Stimulated activated naive CD4-positive, alpha-beta T cell (primary cell): ENCODE results near the gene MINDY4B.

ENCODE experiments used
- DNase-seq, 6 experiments: peaks; one replicate each; lab custom pipeline; 2025; lab: John Stamatoyannopoulos, UW

MINDY4B gene

DNA sequence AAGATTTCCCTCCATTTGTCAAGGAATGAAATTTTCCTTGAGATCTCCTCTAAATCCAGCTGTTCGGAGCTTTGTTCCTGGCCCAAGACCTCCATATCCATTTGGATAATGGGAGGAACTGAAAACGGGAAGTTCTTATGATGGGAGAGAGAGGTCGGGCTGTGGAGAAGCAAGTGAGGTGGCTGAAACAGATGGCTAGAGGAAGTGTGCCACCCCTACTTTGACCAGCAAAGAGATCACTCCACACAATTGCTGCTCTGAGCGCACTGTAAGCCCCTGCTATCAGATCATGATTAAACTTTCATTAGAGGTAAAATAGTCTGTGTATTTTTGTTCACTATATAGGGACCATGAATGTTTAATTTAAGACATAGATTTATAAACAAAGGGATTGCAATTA lies at the start of gene MINDY4B:
Gene MINDY4B (minus strand): TSS at position 101 of the 400 bp plus-strand sequence. CDS start 0 bp downstream, at position 101.
- DNase-seq: no peak

GRCh38 chr3:150951923-150952322 lies 46.7 kb upstream of the MINDY4B start:
- no peak for DNase-seq

DNA sequence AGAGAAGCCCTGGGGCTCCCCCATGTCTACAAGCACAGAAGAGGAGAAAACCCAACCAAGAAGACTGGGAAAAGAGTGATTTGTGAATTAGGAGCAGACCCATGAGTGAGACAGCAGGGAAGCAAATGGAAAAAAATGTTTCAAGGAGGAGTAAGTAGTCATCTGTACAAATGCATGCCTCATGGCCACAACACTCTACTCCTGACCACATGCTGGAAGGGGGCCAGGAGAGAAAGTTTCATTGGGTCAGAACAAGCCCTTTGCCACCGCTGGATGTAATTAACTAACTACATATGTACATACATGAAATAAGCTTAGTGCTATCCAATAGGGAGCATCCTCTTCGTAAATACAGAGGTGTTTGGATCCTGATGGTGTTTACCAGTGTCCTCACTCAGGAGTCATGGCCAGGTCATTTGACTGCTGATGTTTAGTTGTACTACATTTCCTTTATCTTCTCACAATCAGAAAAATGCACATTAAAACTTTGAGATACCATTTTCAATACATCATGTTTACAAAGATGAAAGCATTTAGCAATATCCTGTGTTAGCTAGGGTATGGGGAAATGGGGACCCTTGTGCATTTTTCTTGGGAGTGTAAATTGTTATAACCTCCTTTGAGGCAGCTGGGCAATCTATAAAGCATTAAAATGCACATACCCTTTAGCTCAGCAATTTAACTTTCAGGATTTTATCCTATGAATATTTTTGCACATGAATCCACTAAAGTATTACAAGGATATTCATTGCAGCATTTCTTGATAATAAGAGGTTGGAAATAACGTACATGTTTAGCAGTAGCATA lies 40.2 kb upstream of the MINDY4B start:
- no peak for DNase-seq

GRCh38 chr3:150942221-150942620 lies 37.0 kb upstream of the MINDY4B start:
- DNase-seq: no peak

DNA sequence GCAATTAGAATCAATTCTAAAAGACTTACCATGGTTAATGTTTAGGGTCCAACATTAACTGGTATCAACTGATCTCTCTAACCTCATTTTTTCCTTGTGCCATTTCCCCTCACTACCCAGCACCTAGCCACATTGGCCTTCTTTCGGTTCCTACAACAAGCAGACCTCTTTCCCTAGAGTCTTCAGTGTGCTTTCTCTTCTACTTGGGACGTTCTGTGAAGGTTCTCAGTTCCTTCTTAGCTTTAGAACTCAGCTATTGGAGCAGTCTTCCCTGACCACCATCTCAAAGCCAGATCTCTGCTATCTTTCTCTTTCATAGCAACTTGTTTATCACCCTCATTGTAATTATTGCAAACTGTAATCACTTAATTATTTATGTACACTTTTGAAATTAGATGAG lies 31.5 kb upstream of the MINDY4B start:
- no peak for DNase-seq

GRCh38 chr3:150933473-150933995 lies 28.3 kb upstream of the MINDY4B start:
- DNase-seq: no peak

- no peak for DNase-seq
Measured at GRCh38 chr3:150931745-150932144, 26.5 kb upstream of the MINDY4B start.

DNA sequence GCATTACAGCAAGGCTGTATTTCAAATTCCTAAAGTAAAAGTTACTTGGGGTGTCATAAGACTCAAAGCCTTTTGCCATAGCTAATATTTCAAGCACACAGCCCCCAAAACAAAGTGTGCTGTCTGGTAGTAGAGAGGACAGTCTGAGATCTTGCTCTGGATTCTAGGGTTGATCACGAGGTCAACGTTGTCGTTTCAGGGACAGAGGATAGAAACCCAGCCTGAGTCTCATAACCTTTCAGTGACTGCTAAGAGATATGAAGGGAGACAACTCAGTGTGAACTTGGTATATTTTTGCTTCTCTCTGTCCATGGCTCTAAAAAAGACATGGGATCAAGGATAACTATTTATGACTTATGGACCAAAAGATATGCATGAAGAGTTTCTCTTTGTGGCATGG lies 25.6 kb upstream of the MINDY4B start:
- no peak for DNase-seq

GRCh38 chr3:150928234-150928633 lies 23.0 kb upstream of the MINDY4B start:
- DNase-seq: no peak

- no peak for DNase-seq
Measured at GRCh38 chr3:150926328-150926727, 21.1 kb upstream of the MINDY4B start.

GRCh38 chr3:150925751-150926201 lies 20.5 kb upstream of the MINDY4B start:
- peak in 5 of 6 experiments; percentile 10 to 43 (median 24) for DNase-seq

DNA sequence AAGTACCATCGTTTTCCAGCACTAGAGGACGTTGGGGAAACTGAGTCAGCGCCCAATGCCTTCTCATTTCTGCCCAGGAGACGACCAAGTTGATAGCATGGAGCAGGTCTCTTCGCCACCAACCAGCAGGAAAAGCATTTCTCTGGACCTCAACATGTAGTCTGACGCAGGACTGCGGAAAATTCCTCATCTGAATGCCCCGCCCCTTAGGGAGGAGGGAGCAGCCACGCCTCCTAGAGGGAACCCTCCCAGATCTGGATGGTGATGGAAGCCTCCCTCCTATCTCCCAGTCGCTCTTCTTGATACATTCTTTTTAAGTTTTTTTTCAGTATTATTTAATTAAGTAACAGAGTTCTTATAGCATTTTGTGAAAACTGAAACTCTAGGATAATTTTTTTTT lies 17.4 kb upstream of the MINDY4B start:
- no peak for DNase-seq

- no peak for DNase-seq
Measured at GRCh38 chr3:150921209-150921608, 16.0 kb upstream of the MINDY4B start.

DNA sequence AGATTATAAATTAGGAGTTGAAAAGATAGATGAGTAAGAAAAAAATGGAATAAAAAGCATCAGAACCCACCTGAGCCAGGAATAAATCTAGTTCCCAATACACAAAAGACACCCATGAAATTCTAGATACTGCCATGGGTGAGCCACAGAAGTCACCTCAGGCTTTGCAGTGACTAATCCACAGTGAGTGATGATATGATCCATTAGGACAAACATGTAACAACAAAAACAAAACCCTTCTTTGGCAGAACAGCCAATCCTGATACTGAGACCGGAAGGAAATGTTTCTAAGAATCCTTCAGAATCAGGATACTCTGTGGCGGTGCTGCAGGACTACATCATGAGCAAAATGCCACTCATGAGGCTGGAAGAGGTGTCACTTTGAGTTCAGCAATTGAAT lies 15.0 kb upstream of the MINDY4B start:
- no peak for DNase-seq

GRCh38 chr3:150917951-150918350 lies 12.7 kb upstream of the MINDY4B start:
- no peak for DNase-seq

DNA sequence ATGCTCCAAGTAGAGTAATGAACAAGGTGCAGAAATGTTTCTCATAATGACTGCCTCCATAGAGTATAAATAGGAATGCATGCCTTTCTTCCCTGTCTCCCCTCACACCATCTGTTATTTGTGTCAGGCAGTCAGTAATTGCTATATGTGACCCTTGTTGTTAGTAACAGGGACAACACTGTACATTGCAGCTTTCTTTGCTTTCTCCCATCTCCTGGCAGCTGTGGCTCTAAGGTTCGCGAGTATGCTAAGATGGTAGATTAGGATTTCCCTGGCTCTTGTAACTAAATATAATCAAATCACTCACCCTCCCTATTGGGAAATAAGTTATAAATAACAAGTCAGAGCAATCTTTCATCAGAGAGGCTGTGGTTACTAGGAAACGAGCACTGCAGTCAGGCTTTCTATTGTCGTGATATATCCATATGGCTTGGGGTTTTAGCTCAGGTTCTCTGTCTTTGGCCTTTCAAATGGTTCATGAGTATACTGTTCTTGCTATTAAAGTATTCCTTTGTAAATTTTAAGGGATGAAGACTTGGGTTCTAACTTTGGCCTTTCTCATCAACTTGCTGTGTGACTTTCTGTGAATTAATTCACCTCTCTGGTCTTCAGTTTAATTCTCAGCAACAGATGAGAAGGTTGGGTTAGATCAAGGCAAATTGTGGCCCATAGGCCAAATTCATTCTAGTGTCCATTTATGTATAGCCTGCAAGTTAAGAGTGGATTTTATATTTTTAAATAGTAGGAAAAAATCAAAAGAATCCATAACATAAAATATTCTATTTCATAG lies 8.1 kb upstream of the MINDY4B start:
- no peak for DNase-seq

GRCh38 chr3:150912501-150912900 lies 7.3 kb upstream of the MINDY4B start:
- DNase-seq: no peak

DNA sequence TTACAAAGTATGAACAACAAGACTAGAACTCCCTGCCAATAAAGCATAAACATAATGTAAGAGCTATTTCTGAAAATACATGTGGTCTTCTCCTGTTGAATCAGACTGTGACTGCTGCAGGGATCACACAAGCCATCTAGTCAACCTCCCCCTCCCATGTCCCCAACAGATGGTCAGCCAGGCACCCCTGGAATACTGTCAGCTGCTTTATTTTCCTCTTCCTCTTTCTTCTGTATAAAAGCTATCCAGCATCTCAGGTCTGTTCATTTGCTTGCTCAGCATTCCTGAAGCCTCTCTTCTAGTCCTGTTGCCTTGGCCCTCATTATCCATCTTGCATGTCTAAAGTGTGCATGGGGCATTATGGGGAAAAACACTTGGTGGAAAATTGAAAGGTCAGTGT lies 6.5 kb upstream of the MINDY4B start:
- no peak for DNase-seq

- DNase-seq: no peak
Measured at GRCh38 chr3:150906461-150906860, 1.2 kb upstream of the MINDY4B start.

DNA sequence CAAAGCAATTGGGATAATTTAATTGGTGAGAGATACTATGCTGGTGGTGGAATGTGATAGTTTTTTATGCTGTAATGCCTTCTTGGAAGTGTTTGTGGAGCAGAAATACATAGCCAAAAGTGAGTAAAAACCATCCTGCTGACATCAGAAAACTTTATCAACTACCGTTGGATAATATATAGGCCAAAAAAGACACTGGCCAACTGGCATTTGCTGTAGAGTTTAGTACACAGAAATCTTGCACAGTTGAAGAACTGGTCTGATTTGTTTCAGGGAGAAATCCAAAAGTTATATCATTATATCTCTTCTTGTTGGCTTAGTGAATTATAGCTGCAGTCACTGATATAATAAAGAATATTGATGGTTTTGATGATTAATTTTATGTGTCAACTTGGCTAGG lies 507 bp upstream of the MINDY4B start:
- no peak for DNase-seq

- DNase-seq: no peak
Measured at GRCh38 chr3:150902988-150903387, 2.3 kb downstream of the MINDY4B start.

DNA sequence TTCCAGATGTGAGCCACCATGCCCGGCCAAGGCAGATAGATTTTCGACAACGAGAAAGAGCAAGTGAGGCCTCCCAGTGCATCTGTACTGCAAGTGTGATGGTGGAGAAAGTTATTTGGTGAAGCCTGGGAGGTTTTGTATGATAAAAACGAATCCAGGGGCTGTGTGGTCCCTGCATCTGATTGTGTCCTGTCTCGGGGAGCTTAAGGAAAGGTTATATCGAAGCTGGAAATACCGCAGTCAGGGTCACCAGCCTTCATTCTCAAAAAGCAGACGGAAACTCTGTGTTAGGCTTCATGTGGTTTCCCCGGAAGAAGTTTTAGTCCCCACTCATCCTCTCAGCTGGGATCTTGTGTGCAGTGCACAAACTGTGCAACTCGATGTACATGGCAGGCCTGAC lies 3.4 kb downstream of the MINDY4B start:
- DNase-seq: no peak

- no peak for DNase-seq
Measured at GRCh38 chr3:150899141-150899540, 6.1 kb downstream of the MINDY4B start.
